WTC11 (cell line): ENCODE data around the gene ST6GALNAC1. TPM values are rescaled to one million over a fixed set of nuclear protein-coding genes. Genes with fewer than 3 reads are reported as not detected.
A peak's percentile ranks its signal among the peaks of the same experiment; 100 is the strongest.

Experiments used
- ATAC-seq: fragments of 200-7000 bp; cut with Tn5 transposase; 2 replicates; pipeline ENCODE4 v1.10.0; 2021; ENCODE audit warnings: mild to moderate bottlenecking, moderate library complexity
- CTCF ChIA-PET: fragments of 300-600 bp; sonication (Branson Sonifier 250); formaldehyde crosslinking; loops from one replicate; lab custom pipeline; 2021; ENCODE audit warnings: antibody characterized with exemption; lab: Charles Lee
- POLR2A ChIA-PET: fragments of 350-600 bp; sonication (Branson Sonifier 250); formaldehyde crosslinking; loops from one replicate; lab custom pipeline; 2021; ENCODE audit warnings: antibody characterized with exemption; lab: Charles Lee
- DNase-seq: peaks from one replicate; pipeline ENCODE4 v3.0.0; 2021; ENCODE audit warnings: low spot score
- H3K27ac Mint-ChIP-seq: 2 replicates; pipeline ENCODE4 v1.8.0; 2021; ENCODE audit warnings: mixed read lengths
- H3K27me3 Mint-ChIP-seq: 2 replicates; pipeline ENCODE4 v1.8.0; 2021; ENCODE audit warnings: low read depth, mild to moderate bottlenecking, moderate library complexity, mixed read lengths
- H3K36me3 Mint-ChIP-seq: 2 replicates; pipeline ENCODE4 v1.8.0; 2021; ENCODE audit warnings: mixed read lengths
- H3K4me1 Mint-ChIP-seq: 2 replicates; pipeline ENCODE4 v1.8.0; 2022; ENCODE audit warnings: mixed read lengths
- H3K4me3 Mint-ChIP-seq: 2 replicates; pipeline ENCODE4 v1.8.0; 2021; ENCODE audit warnings: mild to moderate bottlenecking, moderate library complexity, mixed read lengths
- H3K9me3 Mint-ChIP-seq: 2 replicates; pipeline ENCODE4 v1.8.0; 2021; ENCODE audit warnings: mixed read lengths
- ATF1 ChIP-seq: sonication (generic); formaldehyde crosslinking; IDR thresholded peaks from 2 replicates; pipeline ENCODE4 v1.8.1; 2023; ENCODE audit warnings: mild to moderate bottlenecking, moderate library complexity, missing genetic modification reagents
- ATF2 ChIP-seq: sonication (generic); formaldehyde crosslinking; IDR thresholded peaks from 2 replicates; pipeline ENCODE4 v1.8.1; 2022; ENCODE audit warnings: low read depth, missing genetic modification reagents, borderline replicate concordance
- CREM ChIP-seq: sonication (generic); formaldehyde crosslinking; IDR thresholded peaks from 2 replicates; pipeline ENCODE4 v1.8.1; 2022; ENCODE audit warnings: mild to moderate bottlenecking, missing genetic modification reagents, moderate library complexity
- E2F1 ChIP-seq: sonication (generic); formaldehyde crosslinking; IDR thresholded peaks from 2 replicates; pipeline ENCODE4 v1.8.0; 2022; ENCODE audit warnings: mild to moderate bottlenecking, missing genetic modification reagents
- ESRRA ChIP-seq: sonication (generic); formaldehyde crosslinking; IDR thresholded peaks from 2 replicates; pipeline ENCODE4 v1.8.1; 2022; ENCODE audit warnings: mild to moderate bottlenecking, missing genetic modification reagents, borderline replicate concordance
- ETV6 ChIP-seq: sonication (generic); formaldehyde crosslinking; IDR thresholded peaks from 2 replicates; pipeline ENCODE4 v1.8.1; 2022; ENCODE audit warnings: mild to moderate bottlenecking, missing genetic modification reagents
- FOXP1 ChIP-seq: sonication (generic); formaldehyde crosslinking; IDR thresholded peaks from 2 replicates; pipeline ENCODE4 v1.8.0; 2022; ENCODE audit warnings: missing genetic modification reagents, mild to moderate bottlenecking, moderate library complexity, borderline replicate concordance
- HMGA2 ChIP-seq: fragments of 250-450 bp; sonication (Bioruptor Pico); IDR thresholded peaks from 2 replicates; pipeline ENCODE4 v1.4.0; 2021; ENCODE audit warnings: mild to moderate bottlenecking, moderate library complexity
- KAT7 ChIP-seq: sonication (generic); formaldehyde crosslinking; IDR thresholded peaks from 2 replicates; pipeline ENCODE4 v1.8.1; 2023; ENCODE audit warnings: missing genetic modification reagents, mild to moderate bottlenecking, borderline replicate concordance
- MAX ChIP-seq: sonication (generic); formaldehyde crosslinking; IDR thresholded peaks from 2 replicates; pipeline ENCODE4 v1.8.0; 2022; ENCODE audit warnings: mild to moderate bottlenecking, missing genetic modification reagents
- NFE2L1 ChIP-seq: sonication (generic); formaldehyde crosslinking; IDR thresholded peaks from 2 replicates; pipeline ENCODE4 v1.8.1; 2023; ENCODE audit warnings: missing genetic modification reagents
- NFYB ChIP-seq: sonication (generic); formaldehyde crosslinking; conservative IDR thresholded peaks from 2 replicates; pipeline ENCODE4 v1.8.0; 2022; ENCODE audit warnings: low read depth, missing genetic modification reagents
- NR1H2 ChIP-seq: sonication (generic); formaldehyde crosslinking; IDR thresholded peaks from 2 replicates; pipeline ENCODE4 v1.9.0; 2021; ENCODE audit warnings: mild to moderate bottlenecking, moderate library complexity, missing genetic modification reagents
- OVOL2 ChIP-seq: fragments of 250-450 bp; sonication (Bioruptor Pico); IDR thresholded peaks from 2 replicates; pipeline ENCODE4 v1.9.0; 2021; ENCODE audit warnings: mild to moderate bottlenecking, borderline replicate concordance
- PRRX2 ChIP-seq: fragments of 250-450 bp; sonication (Bioruptor Pico); IDR thresholded peaks from 2 replicates; pipeline ENCODE4 v1.8.0; 2021; ENCODE audit warnings: mild to moderate bottlenecking
- SMAD3 ChIP-seq: sonication (generic); formaldehyde crosslinking; IDR thresholded peaks from 2 replicates; pipeline ENCODE4 v1.8.0; 2022; ENCODE audit warnings: missing genetic modification reagents, mild to moderate bottlenecking, borderline replicate concordance
- SMAD4 ChIP-seq: sonication (generic); formaldehyde crosslinking; IDR thresholded peaks from 2 replicates; pipeline ENCODE4 v1.8.0; 2022; ENCODE audit warnings: mild to moderate bottlenecking, missing genetic modification reagents
- TCF7 ChIP-seq: sonication (generic); formaldehyde crosslinking; IDR thresholded peaks from 2 replicates; pipeline ENCODE4 v1.8.0; 2022; ENCODE audit warnings: mild to moderate bottlenecking, low read depth, missing genetic modification reagents, moderate library complexity
- USF1 ChIP-seq: sonication (generic); formaldehyde crosslinking; IDR thresholded peaks from 2 replicates; pipeline ENCODE4 v1.8.0; 2022; ENCODE audit warnings: mild to moderate bottlenecking, missing genetic modification reagents
- ZBTB43 ChIP-seq: sonication (generic); formaldehyde crosslinking; IDR thresholded peaks from 2 replicates; pipeline ENCODE4 v1.8.1; 2023; ENCODE audit warnings: mild to moderate bottlenecking, missing genetic modification reagents
- ZNF317 ChIP-seq: sonication (generic); formaldehyde crosslinking; IDR thresholded peaks from 2 replicates; pipeline ENCODE4 v1.8.1; 2023; ENCODE audit warnings: low read depth, mild to moderate bottlenecking, moderate library complexity, missing genetic modification reagents, borderline replicate concordance
- ZNF396 ChIP-seq: fragments of 250-450 bp; sonication (Bioruptor Pico); IDR thresholded peaks from 2 replicates; pipeline ENCODE4 v1.8.0; 2021; ENCODE audit warnings: mild to moderate bottlenecking, moderate library complexity, borderline replicate concordance
- ZNF671 ChIP-seq: fragments of 250-450 bp; sonication (Bioruptor Pico); IDR thresholded peaks from 2 replicates; pipeline ENCODE4 v1.8.0; 2021; ENCODE audit warnings: mild to moderate bottlenecking
- total RNA-seq: library from RNA; stranded (reverse); gene quantifications from 3 replicates; pipeline ENCODE4 v1.2.3, GENCODE V29; 2021
- TF ChIP-seq, protein P1 (sequence below): fragments of 250-450 bp; sonication (Bioruptor Pico); conservative IDR thresholded peaks from 2 replicates; pipeline ENCODE4 v1.9.0; 2021; ENCODE audit warnings: mild to moderate bottlenecking
- TF ChIP-seq, protein P2 (sequence below): sonication (generic); formaldehyde crosslinking; IDR thresholded peaks from 2 replicates; pipeline ENCODE4 v1.8.1; 2023; ENCODE audit warnings: mild to moderate bottlenecking, missing genetic modification reagents, moderate library complexity

Gene ST6GALNAC1
- total RNA-seq, 1 experiment from 2014 or later = 0.13 TPM

- ATAC-seq = no peak
- CTCF ChIA-PET = interaction anchor here (0.9 to 2.1 kb wide), 3 partner anchors 14 to 151 kb away, joined by 3 to 5 read pairs (median 3); no protein-coding TSS in a partner anchor
- Mint-ChIP-seq H3K4me3 (no peak overlapping the region), H3K4me1 (peaks cover 20% of the 10 kb centered on the region), H3K36me3 (peaks cover 3% of the 10 kb centered on the region), H3K9me3 (peaks cover 10% of the 10 kb centered on the region), H3K27ac (no peak overlapping the region), H3K27me3 (no peaks in the 10 kb centered on the region)
- TF ChIP-seq SMAD3 (CRISPR knock-in tag) = no peak
- no peak for TF ChIP-seq SMAD4 (CRISPR knock-in tag)
- no peak for TF ChIP-seq FOXP1 (CRISPR knock-in tag)
- TF ChIP-seq USF1 (CRISPR knock-in tag) = peak; percentile 50; the same call in 1 of the 2 replicates
- no peak for TF ChIP-seq ESRRA (CRISPR knock-in tag)
- no peak for TF ChIP-seq NR1H2 (CRISPR knock-in tag)
- no peak for TF ChIP-seq ETV6 (CRISPR knock-in tag)
- TF ChIP-seq NFYB (CRISPR knock-in tag) = 0 out of 2 replicates have a peak, but pooled peaks have one; percentile 42
- TF ChIP-seq TCF7 (CRISPR knock-in tag) = no peak
- TF ChIP-seq, protein P1, sequence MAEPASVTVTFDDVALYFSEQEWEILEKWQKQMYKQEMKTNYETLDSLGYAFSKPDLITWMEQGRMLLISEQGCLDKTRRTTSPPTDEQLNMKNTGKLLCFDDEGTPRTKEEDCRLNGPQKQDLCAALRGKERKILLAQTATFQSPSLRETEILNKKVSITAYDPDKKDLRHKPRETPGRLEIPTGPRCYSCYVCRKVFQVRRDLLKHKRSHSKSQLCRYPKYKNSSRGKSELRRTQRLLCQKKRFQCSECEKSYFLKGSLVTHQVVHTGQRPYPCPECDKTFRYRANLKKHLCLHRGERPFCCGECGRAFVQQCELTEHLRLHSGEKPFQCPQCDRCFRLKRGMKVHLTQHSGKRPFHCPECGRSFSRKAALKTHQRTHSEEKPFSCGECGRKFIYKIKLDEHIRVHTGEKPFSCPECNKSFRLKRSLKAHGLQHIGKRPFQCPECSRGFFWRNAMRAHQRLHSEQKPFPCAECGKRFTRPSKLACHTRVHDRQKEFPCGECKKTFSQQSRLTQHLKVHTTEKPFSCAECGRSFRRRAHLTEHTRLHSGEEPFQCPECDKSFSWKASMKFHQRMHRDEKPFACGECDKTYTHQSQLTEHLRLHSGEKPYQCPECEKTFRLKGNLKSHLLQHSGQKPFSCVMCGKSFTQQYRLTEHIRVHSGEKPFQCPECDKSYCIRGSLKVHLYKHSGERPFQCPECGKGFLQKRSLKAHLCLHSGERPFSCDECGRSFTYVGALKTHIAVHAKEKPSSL (CRISPR knock-in tag) = no peak
- no peak for TF ChIP-seq E2F1 (CRISPR knock-in tag)
- TF ChIP-seq ZNF317 (CRISPR knock-in tag) = no peak
- no peak for TF ChIP-seq OVOL2 (CRISPR knock-in tag)
- no peak for TF ChIP-seq PRRX2 (CRISPR knock-in tag)
- no peak for TF ChIP-seq ZBTB43 (CRISPR knock-in tag)
- TF ChIP-seq ZNF396 (CRISPR knock-in tag) = no peak
- no peak for TF ChIP-seq MAX (CRISPR knock-in tag)
- TF ChIP-seq ATF1 (CRISPR knock-in tag) = no peak
- TF ChIP-seq ZNF671 (CRISPR knock-in tag) = no peak
- no peak for TF ChIP-seq HMGA2 (CRISPR knock-in tag)
- no peak for TF ChIP-seq NFE2L1
- TF ChIP-seq CREM (CRISPR knock-in tag) = no peak
- TF ChIP-seq KAT7 (CRISPR knock-in tag) = no peak
- no peak for TF ChIP-seq ATF2
- TF ChIP-seq, protein P2, sequence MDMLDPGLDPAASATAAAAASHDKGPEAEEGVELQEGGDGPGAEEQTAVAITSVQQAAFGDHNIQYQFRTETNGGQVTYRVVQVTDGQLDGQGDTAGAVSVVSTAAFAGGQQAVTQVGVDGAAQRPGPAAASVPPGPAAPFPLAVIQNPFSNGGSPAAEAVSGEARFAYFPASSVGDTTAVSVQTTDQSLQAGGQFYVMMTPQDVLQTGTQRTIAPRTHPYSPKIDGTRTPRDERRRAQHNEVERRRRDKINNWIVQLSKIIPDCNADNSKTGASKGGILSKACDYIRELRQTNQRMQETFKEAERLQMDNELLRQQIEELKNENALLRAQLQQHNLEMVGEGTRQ (CRISPR knock-in tag) = peak; percentile 72
- DNase-seq = no peak
- POLR2A ChIA-PET = no interaction called here
Measured at GRCh38 chr17:76674600-76674999, 31.0 kb upstream of the ST6GALNAC1 start.
